Heart left ventricle (tissue), 13 donors: ENCODE data around the gene GABPB1.

Source experiments
- POLR2A ChIP-seq, 2 donors: fragments of 450-650 bp; IDR thresholded peaks; one replicate each; pipeline ENCODE4 v1.6.1; 2017; ENCODE audit warnings: antibody characterized with exemption in 2 of 2, mild to moderate bottlenecking in 2 of 2, moderate library complexity in 2 of 2
- TF ChIP-seq, protein P1 (sequence below), 12 donors: fragments of 200-600 bp; sonication (generic) in 4 of 12; IDR thresholded peaks; one replicate each; pipeline versions ENCODE4 v1.5.0 to v1.8.0; 2018 to 2022; ENCODE audit warnings: antibody characterized with exemption in 12 of 12, mild to moderate bottlenecking in 5 of 12
- donor health status: ischemic (EF 13 %, LVEDD 7.1; RV severe dilation, severe dysfunction).
- donor health status: DM: no; HTN: yes; CAD: no.
- donor health status: DM: no; HTN: no; CAD: no.
- donor health status: ischemic (EF 25% LVEDD 6.9; RV normal size, moderate dysfunction).
- donor health status: ischemic (EF 25% LVEDD 5.7; RV mildly dilated, moderate dysfunction).
- donor health status: ischemic (EF 35%, LVEDD 5.7; RV mildly dilated, moderate dysfunction).
- donor health status: nonischemic (EF 11% LVEDD 7.7; RV severe dilation, severe dysfunction).
- donor health status: DM: yes; HTN: yes; CAD: no.
- donor health status: PGD.
- donor health status: ischemic (EF 29% LVEDD 5.4; RV normal size, mild dysfunction).
- donor health status: nonischemic (EF 23%, LVEDD 6.1; RV moderate dilation, normal function).

GRCh38 chr15:50298340-50298739 lies 56.7 kb downstream of the GABPB1 start:
- TF ChIP-seq, protein P1, sequence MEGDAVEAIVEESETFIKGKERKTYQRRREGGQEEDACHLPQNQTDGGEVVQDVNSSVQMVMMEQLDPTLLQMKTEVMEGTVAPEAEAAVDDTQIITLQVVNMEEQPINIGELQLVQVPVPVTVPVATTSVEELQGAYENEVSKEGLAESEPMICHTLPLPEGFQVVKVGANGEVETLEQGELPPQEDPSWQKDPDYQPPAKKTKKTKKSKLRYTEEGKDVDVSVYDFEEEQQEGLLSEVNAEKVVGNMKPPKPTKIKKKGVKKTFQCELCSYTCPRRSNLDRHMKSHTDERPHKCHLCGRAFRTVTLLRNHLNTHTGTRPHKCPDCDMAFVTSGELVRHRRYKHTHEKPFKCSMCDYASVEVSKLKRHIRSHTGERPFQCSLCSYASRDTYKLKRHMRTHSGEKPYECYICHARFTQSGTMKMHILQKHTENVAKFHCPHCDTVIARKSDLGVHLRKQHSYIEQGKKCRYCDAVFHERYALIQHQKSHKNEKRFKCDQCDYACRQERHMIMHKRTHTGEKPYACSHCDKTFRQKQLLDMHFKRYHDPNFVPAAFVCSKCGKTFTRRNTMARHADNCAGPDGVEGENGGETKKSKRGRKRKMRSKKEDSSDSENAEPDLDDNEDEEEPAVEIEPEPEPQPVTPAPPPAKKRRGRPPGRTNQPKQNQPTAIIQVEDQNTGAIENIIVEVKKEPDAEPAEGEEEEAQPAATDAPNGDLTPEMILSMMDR (IDR thresholded peaks at IDR 0.05): no peak
- no peak for TF ChIP-seq POLR2A (IDR thresholded peaks at IDR 0.05)
